ENCODE data around the gene STAB1. TPM values are rescaled to one million over a fixed set of nuclear protein-coding genes. Genes with fewer than 3 reads are reported as not detected.
A peak's percentile ranks its signal among the peaks of the same experiment; 100 is the strongest.

Gene STAB1
- total RNA-seq, 1 donor from 2014 or later = 0.16 TPM

- no peak for DNase-seq (ENCODE audit: low read depth, low spot score)
- Mint-ChIP-seq H3K27me3 (ENCODE audit: low read depth) (no peaks in the 10 kb centered on the region), H3K9me3 (no peaks in the 10 kb centered on the region), H3K4me3 (no peak overlapping the region), H3K36me3 (ENCODE audit: low read depth) (peaks cover 4% of the 10 kb centered on the region), H3K27ac (ENCODE audit: unreplicated experiment) (no peak overlapping the region), H3K4me1 (peaks cover 21% of the 10 kb centered on the region)
- no peak for TF ChIP-seq CTCF (conservative IDR thresholded peaks at IDR 0.05)
These were observed 7.1 kb upstream of the STAB1 start for GRCh38 chr3:52487788-52488691.

GRCh38 chr3:52488746-52489145 is 6.4 kb upstream of the STAB1 start:
- Mint-ChIP-seq H3K9me3 (no peaks in the 10 kb centered on the region), H3K27me3 (ENCODE audit: low read depth) (no peaks in the 10 kb centered on the region), H3K27ac (ENCODE audit: unreplicated experiment) (no peak overlapping the region), H3K4me3 (no peak overlapping the region), H3K36me3 (ENCODE audit: low read depth) (peaks cover 2% of the 10 kb centered on the region), H3K4me1 (peaks cover 14% of the 10 kb centered on the region)
- TF ChIP-seq CTCF (conservative IDR thresholded peaks at IDR 0.05) = no peak
- no peak for DNase-seq (ENCODE audit: low read depth, low spot score)

GRCh38 chr3:52489453-52489852 is 5.7 kb upstream of the STAB1 start:
- Mint-ChIP-seq H3K27ac (ENCODE audit: unreplicated experiment) (no peak overlapping the region), H3K4me3 (no peak overlapping the region), H3K9me3 (no peaks in the 10 kb centered on the region), H3K36me3 (ENCODE audit: low read depth) (peaks cover 2% of the 10 kb centered on the region), H3K4me1 (peaks cover 10% of the 10 kb centered on the region), H3K27me3 (ENCODE audit: low read depth) (peaks cover 3% of the 10 kb centered on the region)
- DNase-seq (ENCODE audit: low read depth, low spot score) = no peak
- no peak for TF ChIP-seq CTCF (conservative IDR thresholded peaks at IDR 0.05)

GRCh38 chr3:52490035-52490938 is 4.9 kb upstream of the STAB1 start:
- peaks cover 2% of the 10 kb centered on the region for H3K36me3 Mint-ChIP-seq (ENCODE audit: low read depth)
- peak overlapping the region; percentile 35 for H3K4me3 Mint-ChIP-seq
- H3K27me3 Mint-ChIP-seq (ENCODE audit: low read depth) = peaks cover 3% of the 10 kb centered on the region
- no peak for TF ChIP-seq CTCF (conservative IDR thresholded peaks at IDR 0.05)
- H3K9me3 Mint-ChIP-seq = no peaks in the 10 kb centered on the region
- H3K4me1 Mint-ChIP-seq = peaks cover 4% of the 10 kb centered on the region
- H3K27ac Mint-ChIP-seq (ENCODE audit: unreplicated experiment) = no peak overlapping the region
- no peak for DNase-seq (ENCODE audit: low read depth, low spot score)

- Mint-ChIP-seq H3K9me3 (no peaks in the 10 kb centered on the region), H3K27ac (ENCODE audit: unreplicated experiment) (no peak overlapping the region), H3K36me3 (ENCODE audit: low read depth) (peaks cover 2% of the 10 kb centered on the region), H3K4me1 (peaks cover 4% of the 10 kb centered on the region), H3K27me3 (ENCODE audit: low read depth) (peaks cover 3% of the 10 kb centered on the region), H3K4me3 (peak overlapping the region; percentile 35)
- no peak for DNase-seq (ENCODE audit: low read depth, low spot score)
- TF ChIP-seq CTCF (conservative IDR thresholded peaks at IDR 0.05) = no peak
These were observed 4.1 kb upstream of the STAB1 start for GRCh38 chr3:52490939-52491526.

All from neural crest cell (in vitro differentiated cells).